Testis (tissue), 2 donors: ENCODE measurements around the gene GNB4.

Experiments used
- POLR2A ChIP-seq: fragments of 450-650 bp; IDR thresholded peaks from one replicate; pipeline ENCODE4 v1.6.1; 2017; ENCODE audit warnings: antibody characterized with exemption, mild to moderate bottlenecking, moderate library complexity
- TF ChIP-seq, protein P1 (sequence below), 3 experiments: fragments of 450-650 bp in 2 of 3; fragments of 200-600 bp in 1 of 3; sonication (generic) in 1 of 3; IDR thresholded peaks; one replicate each; pipeline ENCODE4 v1.5.1; 2016 to 2019; ENCODE audit warnings: antibody characterized with exemption in 3 of 3, mild to moderate bottlenecking in 2 of 3, moderate library complexity in 1 of 3

DNA sequence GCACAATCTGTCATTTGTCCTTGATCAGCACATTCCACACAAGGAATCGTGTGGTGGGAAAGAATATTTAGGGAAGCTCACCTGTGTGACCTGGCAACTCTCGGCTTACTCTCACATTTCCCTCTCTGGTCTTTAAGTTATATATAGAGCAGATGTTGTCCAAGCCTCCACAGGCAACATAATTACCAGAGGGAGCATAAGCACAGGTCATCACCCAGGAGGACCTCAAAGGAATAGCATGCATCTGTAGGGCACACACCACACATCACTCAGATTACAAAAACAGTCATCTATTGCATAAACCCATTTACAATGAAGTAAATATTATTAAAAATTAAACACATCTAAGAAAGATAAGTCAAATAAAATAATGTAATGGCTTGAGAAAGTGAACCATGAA, 36.5 kb downstream of the GNB4 start:
- TF ChIP-seq, protein P1, sequence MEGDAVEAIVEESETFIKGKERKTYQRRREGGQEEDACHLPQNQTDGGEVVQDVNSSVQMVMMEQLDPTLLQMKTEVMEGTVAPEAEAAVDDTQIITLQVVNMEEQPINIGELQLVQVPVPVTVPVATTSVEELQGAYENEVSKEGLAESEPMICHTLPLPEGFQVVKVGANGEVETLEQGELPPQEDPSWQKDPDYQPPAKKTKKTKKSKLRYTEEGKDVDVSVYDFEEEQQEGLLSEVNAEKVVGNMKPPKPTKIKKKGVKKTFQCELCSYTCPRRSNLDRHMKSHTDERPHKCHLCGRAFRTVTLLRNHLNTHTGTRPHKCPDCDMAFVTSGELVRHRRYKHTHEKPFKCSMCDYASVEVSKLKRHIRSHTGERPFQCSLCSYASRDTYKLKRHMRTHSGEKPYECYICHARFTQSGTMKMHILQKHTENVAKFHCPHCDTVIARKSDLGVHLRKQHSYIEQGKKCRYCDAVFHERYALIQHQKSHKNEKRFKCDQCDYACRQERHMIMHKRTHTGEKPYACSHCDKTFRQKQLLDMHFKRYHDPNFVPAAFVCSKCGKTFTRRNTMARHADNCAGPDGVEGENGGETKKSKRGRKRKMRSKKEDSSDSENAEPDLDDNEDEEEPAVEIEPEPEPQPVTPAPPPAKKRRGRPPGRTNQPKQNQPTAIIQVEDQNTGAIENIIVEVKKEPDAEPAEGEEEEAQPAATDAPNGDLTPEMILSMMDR (IDR thresholded peaks at IDR 0.05), result no peak
- no peak for TF ChIP-seq POLR2A
